Right lobe of liver (tissue), 4 donors: ENCODE data around the gene MKLN1.

Experiments
- POLR2A ChIP-seq: fragments of 450-650 bp; IDR thresholded peaks from one replicate; pipeline ENCODE4 v1.6.1; 2017; ENCODE audit warnings: antibody characterized with exemption, mild to moderate bottlenecking
- TF ChIP-seq, protein P1 (sequence below), 4 donors: fragments of 200-600 bp in 3 of 4; fragments of 450-650 bp in 1 of 4; IDR thresholded peaks; one replicate each; pipeline versions ENCODE4 v1.5.1 to v1.8.0; 2016 to 2022; ENCODE audit warnings: antibody characterized with exemption in 4 of 4, mild to moderate bottlenecking in 2 of 4
- donor health status: DM: no; HTN: no; CAD: no.
- donor health status: DM: no; HTN: no; CAD: no.
- donor health status: DM: no; HTN: yes; CAD: no.

DNA sequence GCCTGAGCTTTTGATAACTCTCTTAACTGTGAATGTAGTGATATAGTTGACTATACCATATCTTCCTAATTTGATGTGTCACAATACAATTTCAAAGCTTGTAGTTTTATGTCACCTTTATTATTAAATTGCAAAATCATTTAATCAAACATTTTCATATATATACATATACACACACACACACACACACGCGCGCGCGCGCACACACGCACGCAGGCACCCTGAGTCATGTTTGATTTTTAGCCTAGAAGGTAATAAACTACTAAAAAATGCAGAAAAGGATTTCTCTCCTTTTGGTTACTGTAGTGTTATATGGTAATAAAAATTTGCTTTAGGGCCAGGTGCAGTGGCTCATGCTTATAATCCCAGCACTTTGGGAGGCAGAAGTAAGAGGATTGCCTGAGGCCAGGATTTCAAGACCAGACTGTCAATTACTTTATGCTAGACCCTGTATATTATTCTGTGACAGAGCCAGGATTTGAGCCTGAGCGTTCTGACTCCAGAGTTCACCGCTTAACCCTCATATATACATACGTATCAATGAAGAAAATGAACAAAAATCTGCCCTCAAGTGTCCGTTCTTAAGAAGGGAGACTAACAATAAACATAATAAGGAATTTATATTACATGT, 139.2 kb downstream of the MKLN1 start:
- TF ChIP-seq, protein P1, sequence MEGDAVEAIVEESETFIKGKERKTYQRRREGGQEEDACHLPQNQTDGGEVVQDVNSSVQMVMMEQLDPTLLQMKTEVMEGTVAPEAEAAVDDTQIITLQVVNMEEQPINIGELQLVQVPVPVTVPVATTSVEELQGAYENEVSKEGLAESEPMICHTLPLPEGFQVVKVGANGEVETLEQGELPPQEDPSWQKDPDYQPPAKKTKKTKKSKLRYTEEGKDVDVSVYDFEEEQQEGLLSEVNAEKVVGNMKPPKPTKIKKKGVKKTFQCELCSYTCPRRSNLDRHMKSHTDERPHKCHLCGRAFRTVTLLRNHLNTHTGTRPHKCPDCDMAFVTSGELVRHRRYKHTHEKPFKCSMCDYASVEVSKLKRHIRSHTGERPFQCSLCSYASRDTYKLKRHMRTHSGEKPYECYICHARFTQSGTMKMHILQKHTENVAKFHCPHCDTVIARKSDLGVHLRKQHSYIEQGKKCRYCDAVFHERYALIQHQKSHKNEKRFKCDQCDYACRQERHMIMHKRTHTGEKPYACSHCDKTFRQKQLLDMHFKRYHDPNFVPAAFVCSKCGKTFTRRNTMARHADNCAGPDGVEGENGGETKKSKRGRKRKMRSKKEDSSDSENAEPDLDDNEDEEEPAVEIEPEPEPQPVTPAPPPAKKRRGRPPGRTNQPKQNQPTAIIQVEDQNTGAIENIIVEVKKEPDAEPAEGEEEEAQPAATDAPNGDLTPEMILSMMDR (IDR thresholded peaks at IDR 0.05) = no peak
- no peak for TF ChIP-seq POLR2A
